PFSK-1 (cell line): ENCODE results near the gene GEMIN5.

Experiments
- POLR2AphosphoS5 ChIP-seq: IDR thresholded peaks from 2 replicates; pipeline ENCODE4 v1.6.1; 2012; ENCODE audit warnings: low read depth, mild to moderate bottlenecking, control low read depth, low read length, moderate library complexity
- REST ChIP-seq, 2 experiments: IDR thresholded peaks; 2 replicates each; pipeline versions ENCODE4 v1.6.1 to v1.8.0; 2011 to 2012; ENCODE audit warnings: low read depth in 2 of 2, low read length in 2 of 2, control low read depth in 1 of 2, inconsistent platforms in 1 of 2, mild to moderate bottlenecking in 1 of 2, moderate library complexity in 1 of 2; ENCODE audit not compliant: insufficient read depth in 1 of 2
- SIN3A ChIP-seq: IDR thresholded peaks from 2 replicates; pipeline ENCODE4 v1.6.1; 2012; ENCODE audit warnings: mild to moderate bottlenecking, low read length, moderate library complexity, borderline replicate concordance; ENCODE audit not compliant: insufficient read depth
- TAF1 ChIP-seq: IDR thresholded peaks from 2 replicates; pipeline ENCODE4 v1.6.1; 2012; ENCODE audit warnings: low read length, control low read depth, borderline replicate concordance; ENCODE audit not compliant: insufficient read depth

- no peak for TF ChIP-seq REST (IDR thresholded peaks at IDR 0.05; ENCODE audit: insufficient read depth in 1 of 2, low read depth in 2 of 2, low read length in 2 of 2)
- TF ChIP-seq POLR2AphosphoS5 = no peak
- TF ChIP-seq TAF1 = no peak
- TF ChIP-seq SIN3A = no peak
These were observed 77.9 kb downstream of the GEMIN5 start for GRCh38 chr5:154860123-154860522.
